Parathyroid adenoma (tissue), 2 donors: Measurements from ENCODE around the gene DNMBP.

Source experiments
- H2AFZ ChIP-seq: fragments of 300-600 bp; sonication (generic); one replicate; pipeline ENCODE4 v1.7.0; 2017; ENCODE audit warnings: antibody characterized with exemption, mild to moderate bottlenecking
- H3K27ac ChIP-seq: fragments of 300-600 bp; sonication (generic); one replicate; pipeline ENCODE4 v1.7.0; 2017
- H3K27me3 ChIP-seq: fragments of 300-600 bp; sonication (generic); one replicate; pipeline ENCODE4 v1.7.0; 2017; ENCODE audit warnings: low read length; ENCODE audit not compliant: control insufficient read depth, insufficient read depth
- H3K36me3 ChIP-seq: fragments of 300-600 bp; sonication (generic); one replicate; pipeline ENCODE4 v1.7.0; 2017; ENCODE audit warnings: low read length; ENCODE audit not compliant: control insufficient read depth, insufficient read depth
- H3K4me1 ChIP-seq: fragments of 300-600 bp; sonication (generic); one replicate; pipeline ENCODE4 v1.7.0; 2017; ENCODE audit warnings: control low read depth
- H3K4me2 ChIP-seq: fragments of 300-600 bp; sonication (generic); one replicate; pipeline ENCODE4 v1.7.0; 2017; ENCODE audit warnings: low read length
- H3K4me3 ChIP-seq: fragments of 300-600 bp; sonication (generic); one replicate; pipeline ENCODE4 v1.7.0; 2017; ENCODE audit warnings: low read depth, low read length
- H3K79me2 ChIP-seq: fragments of 300-600 bp; sonication (generic); one replicate; pipeline ENCODE4 v1.7.0; 2017; ENCODE audit warnings: control low read depth
- H3K9ac ChIP-seq: fragments of 300-600 bp; sonication (generic); one replicate; pipeline ENCODE4 v1.7.0; 2017; ENCODE audit warnings: mild to moderate bottlenecking
- H3K9me3 ChIP-seq: fragments of 300-600 bp; sonication (generic); one replicate; pipeline ENCODE4 v1.7.0; 2017; ENCODE audit warnings: low read length; ENCODE audit not compliant: control insufficient read depth
- CTCF ChIP-seq: fragments of 300-600 bp; sonication (generic); IDR thresholded peaks from one replicate; pipeline ENCODE4 v1.7.0; 2017; ENCODE audit warnings: antibody characterized with exemption, mild to moderate bottlenecking
- donor health status: primary hyperparathyroidism.

Gene DNMBP

DNA sequence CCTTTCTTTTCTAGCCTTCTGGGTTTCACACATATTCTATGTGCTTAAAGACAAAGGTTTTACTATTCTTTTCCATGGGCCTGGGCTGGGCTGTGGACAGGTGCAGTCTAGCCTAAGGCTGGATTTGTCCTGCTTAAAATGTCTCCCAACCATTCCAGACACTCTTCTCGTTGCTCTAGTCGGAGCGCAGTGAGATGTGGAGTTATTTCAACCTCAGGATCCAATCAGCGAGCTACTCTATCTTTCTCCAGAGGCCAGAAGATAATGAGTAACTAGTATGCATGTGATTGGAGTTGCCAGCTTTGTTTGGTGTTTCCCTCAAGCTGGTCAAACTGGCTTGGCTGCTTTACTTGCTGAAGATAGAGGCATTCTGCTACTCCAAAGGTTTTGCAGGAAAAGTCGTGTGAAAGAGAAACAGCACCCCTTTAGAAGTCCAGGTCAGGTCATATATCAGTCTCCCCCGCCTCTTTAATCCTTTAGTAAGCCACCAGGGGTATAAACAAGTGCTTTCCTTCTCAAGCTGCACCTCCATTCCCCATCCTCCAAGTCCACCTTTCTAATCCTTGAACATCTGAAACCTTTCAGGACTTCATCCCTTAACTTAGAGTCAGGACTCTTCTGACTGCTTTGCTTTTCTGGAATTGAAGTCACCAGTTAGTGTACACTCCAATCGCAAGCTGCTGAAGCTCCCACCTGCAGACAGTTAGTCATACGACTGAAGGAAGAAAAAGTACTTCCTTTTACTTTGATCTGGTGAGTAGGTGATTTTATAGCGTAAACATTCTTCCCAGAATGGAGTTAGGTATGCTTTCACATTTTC, 78.8 kb downstream of the DNMBP start:
- Histone ChIP-seq H3K4me2 (peak overlapping the region; percentile 97), H2AFZ (peak overlapping the region; percentile 3), H3K9me3 (no peaks in the 10 kb centered on the region), H3K79me2 (peaks cover 22% of the 10 kb centered on the region), H3K4me3 (peak overlapping the region; percentile 79), H3K36me3 (no peaks in the 10 kb centered on the region), H3K9ac (peak overlapping the region; percentile 3), H3K4me1 (peaks cover 32% of the 10 kb centered on the region), H3K27ac (peak overlapping the region; percentile 96), H3K27me3 (no peaks in the 10 kb centered on the region)
- no peak for TF ChIP-seq CTCF

DNA sequence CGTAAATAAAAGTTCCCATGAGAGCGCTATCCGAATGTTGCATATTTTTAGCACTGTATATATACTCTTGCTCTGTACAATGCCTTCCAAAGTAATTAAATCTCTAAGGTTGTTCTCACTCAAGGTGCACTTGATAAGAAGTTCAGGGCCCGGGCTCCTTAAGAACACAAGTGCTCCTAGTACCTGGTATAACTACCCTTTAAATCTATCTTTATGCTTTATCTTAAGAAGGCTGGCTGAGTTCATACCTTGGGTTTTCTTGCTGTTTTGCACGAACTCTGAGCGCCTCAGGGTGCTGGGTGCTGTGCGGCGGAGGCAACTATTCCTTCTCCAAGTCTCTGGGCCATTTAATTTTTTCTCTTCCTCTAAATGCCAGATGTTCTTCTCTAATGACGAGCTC, 80.4 kb downstream of the DNMBP start:
- Histone ChIP-seq H3K79me2 (peaks cover 29% of the 10 kb centered on the region), H3K36me3 (no peaks in the 10 kb centered on the region), H3K27ac (peak overlapping the region; percentile 96), H3K9ac (peak overlapping the region; percentile 3), H3K4me1 (peaks cover 34% of the 10 kb centered on the region), H3K4me2 (peak overlapping the region; percentile 97), H3K27me3 (no peaks in the 10 kb centered on the region), H3K4me3 (peak overlapping the region; percentile 79), H3K9me3 (no peaks in the 10 kb centered on the region), H2AFZ (no peak overlapping the region)
- TF ChIP-seq CTCF = no peak

DNA sequence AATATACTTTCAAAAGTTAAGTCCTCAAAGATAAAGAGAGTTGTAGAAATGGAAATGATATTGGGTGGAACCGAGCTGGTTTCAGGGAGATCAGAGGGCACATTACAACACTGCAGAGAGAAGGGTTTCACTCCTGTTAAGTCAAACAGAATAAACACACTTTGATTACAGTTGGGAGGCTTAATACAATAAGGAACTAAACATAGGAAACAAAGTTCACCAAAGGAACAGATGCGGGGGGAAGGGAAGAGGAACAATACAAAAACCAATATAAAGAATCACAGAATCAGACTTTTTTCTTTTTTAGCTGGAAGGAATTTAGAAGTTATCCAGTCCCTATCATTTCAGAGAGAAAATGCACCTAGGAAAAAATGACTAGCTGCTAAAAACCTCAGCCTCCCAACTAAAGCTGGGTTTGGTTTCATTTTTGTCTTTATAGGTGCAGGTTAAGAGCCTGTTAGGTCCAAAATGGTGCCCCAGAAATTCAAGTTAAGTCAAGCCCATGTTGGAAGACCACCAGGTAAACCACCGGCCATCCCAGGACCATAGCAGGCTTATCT, 81.9 kb downstream of the DNMBP start:
- Histone ChIP-seq H2AFZ (no peak overlapping the region), H3K36me3 (no peaks in the 10 kb centered on the region), H3K79me2 (peaks cover 44% of the 10 kb centered on the region), H3K4me1 (peaks cover 38% of the 10 kb centered on the region), H3K27ac (peak overlapping the region; percentile 96), H3K9ac (peak overlapping the region; percentile 33), H3K4me3 (peak overlapping the region; percentile 79), H3K27me3 (no peaks in the 10 kb centered on the region), H3K9me3 (no peaks in the 10 kb centered on the region), H3K4me2 (peak overlapping the region; percentile 97)
- TF ChIP-seq CTCF = no peak

GRCh38 chr10:99926925-99927720, 82.6 kb downstream of the DNMBP start:
- no peak overlapping the region for H2AFZ ChIP-seq
- peak overlapping the region; percentile 96 for H3K27ac ChIP-seq
- no peaks in the 10 kb centered on the region for H3K36me3 ChIP-seq
- no peaks in the 10 kb centered on the region for H3K27me3 ChIP-seq
- H3K79me2 ChIP-seq = peaks cover 49% of the 10 kb centered on the region
- H3K9me3 ChIP-seq = no peaks in the 10 kb centered on the region
- peak overlapping the region; percentile 97 for H3K4me2 ChIP-seq
- H3K4me1 ChIP-seq = peaks cover 37% of the 10 kb centered on the region
- peak overlapping the region; percentile 79 for H3K4me3 ChIP-seq
- H3K9ac ChIP-seq = peak overlapping the region; percentile 2
- no peak for TF ChIP-seq CTCF
